Adrenal gland (tissue), 12 donors: ENCODE measurements around the gene KIAA0930. TPM values are rescaled to one million over a fixed set of nuclear protein-coding genes. Genes with fewer than 3 reads are reported as not detected.
A peak's percentile ranks its signal among the peaks of the same experiment; 100 is the strongest.

Experiments used
- DNase-seq, 7 donors: peaks; one replicate each; pipeline ENCODE4 v3.0.0-alpha.2; 2019 to 2020
- H3K27ac ChIP-seq, 5 donors: fragments of 200-600 bp; sonication (generic) in 4 of 5; 1 replicate in 3 of 5; 2 replicates in 2 of 5; pipeline versions ENCODE4 v1.5.1 to v1.8.0; 2016 to 2020; ENCODE audit warnings: mild to moderate bottlenecking in 1 of 5
- H3K27me3 ChIP-seq: fragments of 200-600 bp; 2 replicates; pipeline ENCODE4 v1.8.0; 2021
- H3K36me3 ChIP-seq, 2 donors: fragments of 200-600 bp; replicated peaks in 1 of 2; 1 replicate in 1 of 2; 2 replicates in 1 of 2; pipeline versions ENCODE4 v1.5.1 to v1.8.0; 2018 to 2022
- H3K4me1 ChIP-seq, 2 donors: fragments of 200-600 bp; replicated peaks in 1 of 2; 1 replicate in 1 of 2; 2 replicates in 1 of 2; pipeline versions ENCODE4 v1.5.1 to v1.8.0; 2018 to 2021
- H3K4me3 ChIP-seq, 4 donors: fragments of 200-600 bp; sonication (generic) in 3 of 4; one replicate each; pipeline ENCODE4 v1.5.1; 2016 to 2018
- H3K9me3 ChIP-seq, 3 donors: fragments of 200-600 bp; sonication (generic) in 1 of 3; replicated peaks in 1 of 3; 1 replicate in 2 of 3; 2 replicates in 1 of 3; pipeline versions ENCODE4 v1.5.1 to v1.8.0; 2016 to 2021
- CTCF ChIP-seq, 6 experiments: fragments of 450-650 bp in 4 of 6; fragments of 200-600 bp in 2 of 6; sonication (generic) in 1 of 6; IDR thresholded peaks; 1 replicate in 5 of 6; 2 replicates in 1 of 6; pipeline versions ENCODE4 v1.5.1 to v1.8.0; 2016 to 2021; ENCODE audit warnings: antibody characterized with exemption in 6 of 6, mild to moderate bottlenecking in 2 of 6, moderate library complexity in 1 of 6
- POLR2A ChIP-seq, 2 donors: fragments of 450-650 bp; IDR thresholded peaks; one replicate each; pipeline ENCODE4 v1.6.1; 2017; ENCODE audit warnings: antibody characterized with exemption in 2 of 2, mild to moderate bottlenecking in 2 of 2, moderate library complexity in 1 of 2
- WGBS, 4 donors: extraction: QIAGEN DNeasy Blood & Tissue Kit in 2 of 4; methylation state at CpG; one replicate each; pipeline versions ENCODE4 v1.1.5 to v1.1.7; 2013 to 2017; 5-methylcytosine and 5-hydroxymethylcytosine counted together
- intact Hi-C, 2 donors: fragments of 100-400 bp; cut with DNase I; formaldehyde crosslinking; loops; one replicate each; pipeline versions ENCODE4 v1.14.1 to v1.15.0; 2022 to 2023
- polyA plus RNA-seq, 3 donors: library from polyadenylated mRNA; stranded (reverse); fragments of 200-250 nt in 2 of 3; fragments of 350-450 nt in 1 of 3; fragmentation: Illumina TruSeq in 1 of 3; extraction: RNeasy Lipid Tissue Mini Kit (QIAGEN cat#74804) in 1 of 3; gene quantifications; one replicate each; pipeline ENCODE4 v1.2.3, GENCODE V29; 2013 to 2014
- total RNA-seq, 9 donors: library from RNA; depleted of rRNA in 4 of 9; stranded (reverse); fragments of >200 nt in 4 of 9; fragments of 120-200 nt in 1 of 9; fragmentation: NEBNext Ultra II Directional in 1 of 9; extraction: Animal tissue kit (Norgen Biotek cat#: 25700) in 1 of 9; gene quantifications; one replicate each; pipeline versions ENCODE4 v1.1.0 to v1.2.4, GENCODE V29; 2013 to 2023
- donor health status: healthy with polysubstance abuse.
- donor health status: Bipolar disorder and iron deficiency.
- donor health status: DM: yes; HTN: yes; CAD: no.
- donor health status: DM: no; HTN: no; CAD: no.
- donor health status: DM: no; HTN: no; CAD: no.
- donor health status: DM: yes; HTN: yes; CAD: no.

The KIAA0930 gene
- total and polyA plus RNA-seq, 12 donors: 40.3 to 183 (median 96.4) TPM

GRCh38 chr22:45276507-45277105, 35.9 kb upstream of the KIAA0930 start:
- H3K27me3 ChIP-seq: no peaks in the 10 kb centered on the region
- WGBS, 4 donors: 83 to 86% (median 84%) methylated on average over 6 to 12 of the region's 12 CpGs
- DNase-seq: no peak
- peaks cover 0 to 10% of the 10 kb centered on the region in 2 donors for H3K4me1 ChIP-seq
- H3K36me3 ChIP-seq: no peaks in the 10 kb centered on the region
- H3K4me3 ChIP-seq: no peak overlapping the region
- H3K27ac ChIP-seq: no peak overlapping the region
- intact Hi-C loops: no loop called here
- no peaks in the 10 kb centered on the region for H3K9me3 ChIP-seq
- TF ChIP-seq POLR2A (IDR thresholded peaks at IDR 0.05) (no peak), CTCF (IDR thresholded peaks at IDR 0.05) (no peak)

- Histone ChIP-seq H3K27me3 (no peaks in the 10 kb centered on the region), H3K36me3 (no peaks in the 10 kb centered on the region), H3K9me3 (no peaks in the 10 kb centered on the region), H3K27ac (no peak overlapping the region), H3K4me1 (peaks cover 7 to 18% of the 10 kb centered on the region in 2 donors), H3K4me3 (no peak overlapping the region)
- 74 to 88% (median 85%) methylated on average over 9 to 15 of the region's 15 CpGs for WGBS, 4 donors
- DNase-seq: no peak
- TF ChIP-seq CTCF (IDR thresholded peaks at IDR 0.05) (no peak), POLR2A (IDR thresholded peaks at IDR 0.05) (no peak)
- intact Hi-C loops: loop anchor here (5.0 kb wide), 3 partner anchors 159 to 279 kb away; no protein-coding TSS in a partner anchor
Measured at GRCh38 chr22:45273452-45274075, 32.9 kb upstream of the KIAA0930 start.

- intact Hi-C loops: loop anchor here (5.0 kb wide), 3 partner anchors 160 to 280 kb away; no protein-coding TSS in a partner anchor
- TF ChIP-seq POLR2A (IDR thresholded peaks at IDR 0.05): no peak
- TF ChIP-seq CTCF (IDR thresholded peaks at IDR 0.05): no peak
Measured at GRCh38 chr22:45272498-45272897, 31.8 kb upstream of the KIAA0930 start.

GRCh38 chr22:45271667-45272201, 31.0 kb upstream of the KIAA0930 start:
- Histone ChIP-seq H3K4me3 (no peak overlapping the region), H3K27ac (peak overlapping the region in 2 of 5 donors; percentile 34 to 73), H3K36me3 (no peaks in the 10 kb centered on the region), H3K9me3 (no peaks in the 10 kb centered on the region), H3K27me3 (no peaks in the 10 kb centered on the region), H3K4me1 (peaks cover 7 to 18% of the 10 kb centered on the region in 2 donors)
- 52 to 58% (median 54%) methylated on average over 13 of the region's 13 CpGs for WGBS, 4 donors
- peak in 6 of 7 donors; percentile 34 to 62 (median 48) for DNase-seq
- intact Hi-C loops: loop anchor here (2.0 to 5.0 kb wide), 4 partner anchors 161 to 281 kb away; no protein-coding TSS in a partner anchor
- TF ChIP-seq POLR2A (IDR thresholded peaks at IDR 0.05): no peak
- no peak for TF ChIP-seq CTCF (IDR thresholded peaks at IDR 0.05)

More at GRCh38 chr22:45272498-45272897, 31.8 kb upstream of the KIAA0930 start:
- DNase-seq: no peak
- Histone ChIP-seq H3K4me1 (peaks cover 7 to 18% of the 10 kb centered on the region in 2 donors), H3K36me3 (no peaks in the 10 kb centered on the region), H3K9me3 (no peaks in the 10 kb centered on the region), H3K4me3 (no peak overlapping the region), H3K27ac (peak overlapping the region in 2 of 5 donors; percentile 52 to 62), H3K27me3 (no peaks in the 10 kb centered on the region)
- 80 to 94% (median 89%) methylated on average over 3 to 7 of the region's 7 CpGs for WGBS, 4 donors
